ENCODE data around the gene RAB43. TPM values are rescaled to one million over a fixed set of nuclear protein-coding genes. Genes with fewer than 3 reads are reported as not detected.

Gene RAB43
- 3.0 TPM for total RNA-seq

GRCh38 chr3:129121792-129122411, at the start of gene RAB43:
TSS of gene RAB43 (minus strand) at chr3:129121804. CDS start at chr3:129121489, 315 bp downstream.

GRCh38 chr3:129160891-129161859, 39.6 kb upstream of the RAB43 start, which contains the start of gene ISY1:
TSS of gene ISY1 (minus strand) at chr3:129161063. CDS start at chr3:129160975, 88 bp downstream.

GRCh38 chr3:129060276-129061022, 61.2 kb downstream of the RAB43 start, which contains the start of gene GP9:
TSS of gene GP9 (plus strand) at chr3:129060779. CDS start at chr3:129061740, 961 bp downstream.

Other genes starting within 250 kb of the RAB43 start
- gene ACAD9, start 242.2 kb downstream of the RAB43 start, total RNA-seq, result 33.7 TPM
- gene CFAP92, start 127.7 kb downstream of the RAB43 start, total RNA-seq, result 6.5 TPM
- gene EFCC1, start 120.5 kb downstream of the RAB43 start, total RNA-seq, result 1.6 TPM
- not detected for gene GP9, start 61.0 kb downstream of the RAB43 start, total RNA-seq
- gene ISY1, start 39.3 kb upstream of the RAB43 start, total RNA-seq, result 13.4 TPM
- 165 TPM for gene CNBP, start 62.1 kb upstream of the RAB43 start, total RNA-seq
- 105 TPM for gene COPG1, start 127.8 kb upstream of the RAB43 start, total RNA-seq
- gene HMCES, start 157.1 kb upstream of the RAB43 start, total RNA-seq, result 20.8 TPM